ACC112 (cell line): ENCODE data around the gene CDX2.
A peak's percentile ranks its signal among the peaks of the same experiment; 100 is the strongest.

Experiments used
- H2AFZ ChIP-seq: fragments of 200-600 bp; sonication (generic); one replicate; pipeline ENCODE4 v1.6.0; 2017; ENCODE audit warnings: antibody characterized with exemption, low read length; ENCODE audit not compliant: unreplicated experiment
- H3K27ac ChIP-seq: fragments of 200-600 bp; sonication (generic); 2 replicates; pipeline ENCODE4 v1.5.1; 2014; ENCODE audit warnings: low read depth, mild to moderate bottlenecking, antibody characterized with exemption, low read length, moderate library complexity
- H3K27me3 ChIP-seq: fragments of 200-600 bp; sonication (generic); 2 replicates; pipeline ENCODE4 v1.6.1; 2014; ENCODE audit warnings: mild to moderate bottlenecking, antibody characterized with exemption, low read length, moderate library complexity, mixed read lengths; ENCODE audit not compliant: insufficient read depth
- H3K36me3 ChIP-seq: fragments of 200-600 bp; sonication (generic); 2 replicates; pipeline ENCODE4 v1.6.1; 2016; ENCODE audit warnings: mild to moderate bottlenecking, antibody characterized with exemption, low read length, moderate library complexity, mixed read lengths; ENCODE audit not compliant: insufficient read depth
- H3K4me1 ChIP-seq: fragments of 200-600 bp; sonication (generic); one replicate; pipeline ENCODE4 v1.6.1; 2016; ENCODE audit warnings: low read length, mixed read lengths; ENCODE audit not compliant: insufficient read depth, unreplicated experiment, control insufficient read depth
- H3K4me3 ChIP-seq: fragments of 200-600 bp; sonication (generic); 2 replicates; pipeline ENCODE4 v1.5.1; 2014; ENCODE audit warnings: mild to moderate bottlenecking, low read depth, low read length
- H3K79me2 ChIP-seq: fragments of 200-600 bp; sonication (generic); one replicate; pipeline ENCODE4 v1.6.0; 2016; ENCODE audit warnings: low read length; ENCODE audit not compliant: control insufficient read depth, unreplicated experiment, insufficient read depth

CDX2 gene

GRCh38 chr13:27927444-27928352 is 41.4 kb downstream of the CDX2 start:
- H2AFZ ChIP-seq: no peak overlapping the region
- no peaks in the 10 kb centered on the region for H3K4me1 ChIP-seq
- no peaks in the 10 kb centered on the region for H3K36me3 ChIP-seq
- no peaks in the 10 kb centered on the region for H3K79me2 ChIP-seq
- H3K4me3 ChIP-seq: no peak overlapping the region
- H3K27ac ChIP-seq: no peak overlapping the region
- H3K27me3 ChIP-seq: peaks cover 95% of the 10 kb centered on the region

DNA sequence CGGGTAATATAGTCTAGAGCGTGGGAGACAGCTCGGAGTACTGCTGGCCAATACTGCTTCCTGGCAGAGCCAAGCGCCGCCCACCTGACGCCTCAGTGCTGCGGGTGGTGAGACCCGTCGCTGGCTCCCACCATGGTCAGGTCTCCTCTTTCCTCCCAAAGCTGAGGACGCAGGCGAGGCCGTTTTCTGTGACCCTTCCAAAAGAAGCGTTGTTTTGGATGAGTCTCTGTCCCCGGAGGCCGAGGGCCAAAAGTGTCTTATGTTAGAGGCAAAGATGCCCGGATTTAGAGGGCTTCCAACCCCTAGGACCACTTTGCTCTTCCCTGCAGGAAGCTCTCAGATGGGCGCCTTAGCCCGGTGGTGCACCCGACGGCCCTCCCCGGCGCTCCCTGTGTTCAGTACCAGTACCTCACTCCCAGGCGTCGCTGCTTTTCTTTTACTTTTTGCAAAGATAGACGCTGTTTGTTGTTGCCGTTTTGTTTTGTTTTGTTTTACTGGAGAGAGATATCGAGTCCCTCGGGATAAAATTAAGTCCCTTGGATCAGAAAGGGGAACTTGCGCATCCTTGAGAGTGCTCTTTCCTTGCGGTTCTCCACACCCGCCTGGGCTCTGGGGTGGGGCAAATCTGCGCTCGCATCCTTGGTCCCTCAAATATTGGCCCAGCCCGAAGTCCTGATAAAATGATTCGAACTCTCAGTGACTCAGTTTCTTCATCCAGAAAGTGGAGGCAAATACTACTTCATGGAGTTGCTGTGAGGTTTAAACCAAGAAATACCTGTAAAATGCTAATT is 42.3 kb downstream of the CDX2 start:
- no peaks in the 10 kb centered on the region for H3K4me1 ChIP-seq
- no peak overlapping the region for H3K27ac ChIP-seq
- H3K36me3 ChIP-seq: no peaks in the 10 kb centered on the region
- H3K79me2 ChIP-seq: no peaks in the 10 kb centered on the region
- no peak overlapping the region for H2AFZ ChIP-seq
- no peak overlapping the region for H3K4me3 ChIP-seq
- peaks cover 100% of the 10 kb centered on the region for H3K27me3 ChIP-seq

GRCh38 chr13:27925220-27925991 is 43.7 kb downstream of the CDX2 start:
- Histone ChIP-seq H3K36me3 (no peaks in the 10 kb centered on the region), H3K4me1 (no peaks in the 10 kb centered on the region), H3K27ac (no peak overlapping the region), H3K79me2 (no peaks in the 10 kb centered on the region), H3K4me3 (no peak overlapping the region), H3K27me3 (peaks cover 100% of the 10 kb centered on the region), H2AFZ (no peak overlapping the region)

DNA sequence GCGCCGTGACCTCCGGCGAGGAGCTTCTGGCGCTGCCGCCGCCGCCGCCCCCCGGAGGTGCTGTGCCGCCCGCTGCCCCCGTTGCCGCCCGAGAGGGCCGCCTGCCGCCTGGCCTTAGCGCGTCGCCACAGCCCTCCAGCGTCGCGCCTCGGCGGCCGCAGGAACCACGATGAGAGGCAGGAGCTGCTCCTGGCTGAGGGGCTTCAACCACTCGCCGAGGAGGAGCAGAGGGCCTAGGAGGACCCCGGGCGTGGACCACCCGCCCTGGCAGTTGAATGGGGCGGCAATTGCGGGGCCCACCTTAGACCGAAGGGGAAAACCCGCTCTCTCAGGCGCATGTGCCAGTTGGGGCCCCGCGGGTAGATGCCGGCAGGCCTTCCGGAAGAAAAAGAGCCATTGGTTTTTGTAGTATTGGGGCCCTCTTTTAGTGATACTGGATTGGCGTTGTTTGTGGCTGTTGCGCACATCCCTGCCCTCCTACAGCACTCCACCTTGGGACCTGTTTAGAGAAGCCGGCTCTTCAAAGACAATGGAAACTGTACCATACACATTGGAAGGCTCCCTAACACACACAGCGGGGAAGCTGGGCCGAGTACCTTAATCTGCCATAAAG is 44.5 kb downstream of the CDX2 start:
- Histone ChIP-seq H3K27ac (no peak overlapping the region), H3K4me3 (no peak overlapping the region), H3K27me3 (peaks cover 100% of the 10 kb centered on the region), H3K79me2 (no peaks in the 10 kb centered on the region), H3K4me1 (no peaks in the 10 kb centered on the region), H2AFZ (no peak overlapping the region), H3K36me3 (no peaks in the 10 kb centered on the region)

- H3K27me3 ChIP-seq: peaks cover 100% of the 10 kb centered on the region
- no peaks in the 10 kb centered on the region for H3K79me2 ChIP-seq
- no peak overlapping the region for H3K4me3 ChIP-seq
- H3K27ac ChIP-seq: no peak overlapping the region
- H2AFZ ChIP-seq: no peak overlapping the region
- no peaks in the 10 kb centered on the region for H3K4me1 ChIP-seq
- no peaks in the 10 kb centered on the region for H3K36me3 ChIP-seq
Measured at GRCh38 chr13:27923794-27924528, 45.2 kb downstream of the CDX2 start.

GRCh38 chr13:27922883-27923612 is 46.1 kb downstream of the CDX2 start:
- Histone ChIP-seq H3K4me1 (no peaks in the 10 kb centered on the region), H3K27ac (no peak overlapping the region), H3K36me3 (no peaks in the 10 kb centered on the region), H2AFZ (no peak overlapping the region), H3K4me3 (no peak overlapping the region), H3K79me2 (no peaks in the 10 kb centered on the region), H3K27me3 (peaks cover 100% of the 10 kb centered on the region)

DNA sequence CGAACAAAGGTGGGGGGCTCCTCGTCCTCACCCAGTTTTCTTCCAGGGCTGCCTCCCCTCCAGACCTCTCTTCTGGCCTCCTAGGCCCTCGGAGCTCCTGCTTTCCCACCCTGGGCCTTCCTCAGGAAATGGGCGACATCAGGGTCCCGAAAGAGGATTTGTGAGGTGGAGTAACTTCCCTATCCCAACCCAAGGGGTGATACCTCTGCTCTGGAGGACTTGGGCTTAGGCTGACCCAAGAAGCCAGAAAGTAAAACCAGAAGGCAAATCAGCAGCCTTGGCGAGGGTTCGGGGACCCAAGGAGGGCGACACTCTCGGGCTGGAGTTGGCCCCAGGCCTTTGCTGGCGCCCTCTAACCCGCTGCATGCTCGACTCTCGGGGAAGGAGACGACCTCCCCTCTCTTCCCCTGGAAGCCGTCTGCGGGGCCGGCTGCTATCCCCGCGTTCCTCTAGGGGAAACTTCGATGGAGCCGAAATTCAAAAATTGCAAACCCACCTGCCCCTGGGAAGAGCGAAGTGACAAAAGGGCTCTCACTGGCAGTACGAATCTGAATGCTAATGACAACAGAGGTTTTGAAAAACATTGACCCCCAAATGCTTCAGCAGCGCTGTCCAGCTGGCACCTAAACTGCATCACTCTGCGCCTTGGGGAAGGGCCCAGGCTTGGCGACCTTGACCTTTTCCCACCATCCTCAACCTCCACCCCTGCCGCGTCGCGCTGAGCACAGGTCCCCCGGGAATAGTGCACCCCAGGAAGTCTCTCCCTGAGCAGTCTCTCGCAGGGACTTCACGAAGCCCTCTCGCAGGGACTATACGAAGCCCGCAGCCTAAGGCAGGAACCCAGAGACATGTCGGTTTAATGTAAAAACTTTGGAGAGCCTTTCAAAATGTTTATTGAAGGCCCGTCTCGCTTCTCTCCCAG is 46.9 kb downstream of the CDX2 start:
- Histone ChIP-seq H3K27me3 (peaks cover 100% of the 10 kb centered on the region), H3K27ac (no peak overlapping the region), H3K4me1 (no peaks in the 10 kb centered on the region), H2AFZ (no peak overlapping the region), H3K79me2 (no peaks in the 10 kb centered on the region), H3K36me3 (no peaks in the 10 kb centered on the region), H3K4me3 (no peak overlapping the region)

DNA sequence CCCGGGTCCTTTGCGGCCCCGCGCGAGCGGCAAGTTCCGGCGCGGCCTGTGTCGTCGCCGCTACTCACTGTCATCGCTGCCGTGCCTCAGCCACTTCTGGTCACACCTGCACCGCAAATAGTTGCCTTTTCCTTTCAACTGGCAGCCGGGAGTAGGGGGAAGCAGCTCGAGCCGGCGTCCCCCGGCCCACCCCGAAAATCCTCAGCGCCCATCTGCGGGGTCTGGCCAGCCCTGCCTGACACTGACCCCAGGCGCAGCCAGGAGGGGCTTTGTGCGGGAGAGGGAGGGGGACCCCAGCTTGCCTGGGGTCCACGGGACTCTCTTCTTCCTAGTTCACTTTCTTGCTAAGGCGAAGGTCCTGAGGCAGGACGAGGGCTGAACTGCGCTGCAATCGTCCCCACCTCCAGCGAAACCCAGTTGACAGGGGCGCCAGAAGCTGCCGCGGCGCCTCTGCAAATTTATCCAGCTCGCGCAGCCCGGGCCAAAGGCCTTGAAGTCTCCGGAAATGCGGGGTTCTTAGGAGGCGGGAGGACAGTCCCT is 47.6 kb downstream of the CDX2 start:
- H3K4me3 ChIP-seq: peak overlapping the region; percentile 33
- H3K36me3 ChIP-seq: no peaks in the 10 kb centered on the region
- H3K79me2 ChIP-seq: no peaks in the 10 kb centered on the region
- H2AFZ ChIP-seq: no peak overlapping the region
- no peak overlapping the region for H3K27ac ChIP-seq
- H3K4me1 ChIP-seq: no peaks in the 10 kb centered on the region
- peaks cover 100% of the 10 kb centered on the region for H3K27me3 ChIP-seq
